Heart left ventricle (tissue), 13 donors: ENCODE results near the gene RNFT2.

Source experiments
- CTCF ChIP-seq, 12 donors: fragments of 200-600 bp; sonication (generic) in 4 of 12; IDR thresholded peaks; one replicate each; pipeline versions ENCODE4 v1.5.0 to v1.8.0; 2018 to 2022; ENCODE audit warnings: antibody characterized with exemption in 12 of 12, mild to moderate bottlenecking in 5 of 12
- POLR2A ChIP-seq, 2 donors: fragments of 450-650 bp; IDR thresholded peaks; one replicate each; pipeline ENCODE4 v1.6.1; 2017; ENCODE audit warnings: antibody characterized with exemption in 2 of 2, mild to moderate bottlenecking in 2 of 2, moderate library complexity in 2 of 2
- donor health status: ischemic (EF 13 %, LVEDD 7.1; RV severe dilation, severe dysfunction).
- donor health status: DM: no; HTN: yes; CAD: no.
- donor health status: DM: no; HTN: no; CAD: no.
- donor health status: ischemic (EF 25% LVEDD 6.9; RV normal size, moderate dysfunction).
- donor health status: ischemic (EF 25% LVEDD 5.7; RV mildly dilated, moderate dysfunction).
- donor health status: ischemic (EF 35%, LVEDD 5.7; RV mildly dilated, moderate dysfunction).
- donor health status: nonischemic (EF 11% LVEDD 7.7; RV severe dilation, severe dysfunction).
- donor health status: DM: yes; HTN: yes; CAD: no.
- donor health status: PGD.
- donor health status: ischemic (EF 29% LVEDD 5.4; RV normal size, mild dysfunction).
- donor health status: nonischemic (EF 23%, LVEDD 6.1; RV moderate dilation, normal function).

DNA sequence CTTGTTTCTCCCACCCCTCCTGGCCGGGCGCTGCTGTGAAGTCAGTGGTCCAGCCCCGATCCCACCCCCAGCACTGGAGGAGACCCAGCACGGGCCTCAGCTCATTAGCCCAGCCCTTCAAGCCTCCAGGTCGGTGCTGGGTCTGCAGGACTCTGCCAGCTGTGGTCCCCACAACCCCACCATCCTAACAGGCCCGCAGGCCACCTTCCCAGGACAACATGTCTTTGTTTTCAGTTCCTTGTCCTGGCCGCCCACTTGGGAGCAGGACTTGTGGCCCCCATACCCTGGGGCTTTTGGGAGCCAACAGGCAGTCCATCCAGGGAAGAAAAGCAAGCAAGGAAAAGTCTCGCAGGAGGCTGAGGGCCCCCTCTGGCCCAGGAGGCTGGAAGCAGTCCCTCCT lies 83.2 kb downstream of the RNFT2 start:
- no peak for TF ChIP-seq POLR2A (IDR thresholded peaks at IDR 0.05)
- no peak for TF ChIP-seq CTCF (IDR thresholded peaks at IDR 0.05)
